H1 (cell line): ENCODE data around the gene SLC39A7. TPM values are rescaled to one million over a fixed set of nuclear protein-coding genes. Genes with fewer than 3 reads are reported as not detected.

Experiments
- CEBPB ChIP-seq: IDR thresholded peaks from 2 replicates; pipeline ENCODE4 v1.6.1; 2012; ENCODE audit warnings: low read depth, low read length
- CHD7 ChIP-seq: fragments of 300-600 bp; sonication (generic); IDR thresholded peaks from 2 replicates; pipeline ENCODE4 v1.7.1; 2012; ENCODE audit warnings: low read length, moderate library complexity, mild to moderate bottlenecking, inconsistent platforms; ENCODE audit not compliant: insufficient replicate concordance
- HDAC6 ChIP-seq: IDR thresholded peaks from one replicate; pipeline ENCODE4 v1.7.1; 2012; ENCODE audit warnings: low read depth, mild to moderate bottlenecking, inconsistent platforms, low read length, moderate library complexity
- JUN ChIP-seq: IDR thresholded peaks from 2 replicates; pipeline ENCODE4 v1.6.1; 2011; ENCODE audit warnings: low read depth, mild to moderate bottlenecking, improper control_type of control experiment, low read length
- KDM1A ChIP-seq: fragments of 200-600, 300-600 bp; sonication (generic); IDR thresholded peaks from 2 replicates; pipeline ENCODE4 v1.7.1; 2016; ENCODE audit warnings: mild to moderate bottlenecking, low read length, borderline replicate concordance
- MAFK ChIP-seq: IDR thresholded peaks from 2 replicates; pipeline ENCODE4 v1.6.1; 2012; ENCODE audit warnings: low read depth, mild to moderate bottlenecking, improper control_type of control experiment, low read length
- RBBP5 ChIP-seq: IDR thresholded peaks from 2 replicates; pipeline ENCODE4 v1.7.1; 2012; ENCODE audit warnings: low read depth, mild to moderate bottlenecking, inconsistent platforms, low read length, moderate library complexity, borderline replicate concordance
- RNF2 ChIP-seq: fragments of 200-900, 300-1000 bp; sonication (generic); IDR thresholded peaks from 2 replicates; pipeline ENCODE4 v1.7.1; 2016; ENCODE audit warnings: borderline replicate concordance, low read depth, mild to moderate bottlenecking, antibody characterized with exemption, low read length; ENCODE audit not compliant: poor library complexity, severe bottlenecking; ENCODE audit errors: missing control alignments
- TCF12 ChIP-seq: IDR thresholded peaks from 2 replicates; pipeline ENCODE4 v1.6.1; 2011; ENCODE audit warnings: low read depth, mild to moderate bottlenecking, low read length
- TEAD4 ChIP-seq: IDR thresholded peaks from 2 replicates; pipeline ENCODE4 v1.6.1; 2012; ENCODE audit warnings: low read depth, low read length, inconsistent platforms, mixed read lengths
- polyA plus RNA-seq, 7 experiments: library from polyadenylated mRNA; depleted of rRNA in 3 of 7; stranded (reverse) in 5 of 7; unstranded in 2 of 7; fragments of >200 nt in 5 of 7; fragments of 200-250 nt in 2 of 7; gene quantifications; 1 replicate in 5 of 7; 2 replicates in 1 of 7; 4 replicates in 1 of 7; pipeline versions ENCODE4 v1.2.1 to v1.2.3, GENCODE V29; 2011 to 2013; ENCODE audit warnings: missing spikeins in 2 of 7, mixed read lengths in 2 of 7
- total RNA-seq: library from RNA; stranded (reverse); fragmentation: NEBNext Ultra II Directional; extraction: Animal tissue kit (Norgen Biotek cat#: 25700); gene quantifications from 2 replicates; pipeline ENCODE4 v1.2.1, GENCODE V29; 2021

SLC39A7 gene
- total and polyA plus RNA-seq, 2 of the 8 experiments (the other 6 are each of a cell fraction or from before 2014, with no cell fraction given), result 63.3 to 123 TPM

- TF ChIP-seq CHD7 (no peak), RBBP5 (no peak), CEBPB (no peak), TCF12 (peak; percentile 80; the same call in 1 of the 2 replicates), KDM1A (no peak), JUN (no peak), MAFK (no peak), RNF2 (no peak), TEAD4 (no peak), HDAC6 (no peak)
Observed at GRCh38 chr6:33204415-33205190, 3.9 kb downstream of the SLC39A7 start, which contains the start of gene HSD17B8 (continued).
